NCI-H146 (cell line): ENCODE data around the gene TNS4.

ENCODE experiments used
- DNase-seq: peaks from one replicate; lab custom pipeline; 2025; lab: John Stamatoyannopoulos, UW

The TNS4 gene

GRCh38 chr17:40516581-40517285 is 15.3 kb upstream of the TNS4 start:
- no peak for DNase-seq

- DNase-seq = no peak
Measured at GRCh38 chr17:40515491-40516041, 14.1 kb upstream of the TNS4 start.

GRCh38 chr17:40515011-40515410 is 13.6 kb upstream of the TNS4 start:
- no peak for DNase-seq

- DNase-seq = no peak
Measured at GRCh38 chr17:40514013-40514875, 12.8 kb upstream of the TNS4 start.

GRCh38 chr17:40511667-40512220 is 10.3 kb upstream of the TNS4 start:
- no peak for DNase-seq

- DNase-seq = no peak
Measured at GRCh38 chr17:40511136-40511535, 9.7 kb upstream of the TNS4 start.

- DNase-seq = peak; percentile 85
Measured at GRCh38 chr17:40510328-40510648, 8.9 kb upstream of the TNS4 start.

- DNase-seq = no peak
Measured at GRCh38 chr17:40509626-40510327, 8.4 kb upstream of the TNS4 start.

GRCh38 chr17:40506786-40507185 is 5.4 kb upstream of the TNS4 start:
- DNase-seq = no peak

- no peak for DNase-seq
Measured at GRCh38 chr17:40503154-40503553, 1.7 kb upstream of the TNS4 start.

- no peak for DNase-seq
Measured at GRCh38 chr17:40502716-40503115, 1.3 kb upstream of the TNS4 start.

- no peak for DNase-seq
Measured at GRCh38 chr17:40500709-40501108, 714 bp downstream of the TNS4 start.

GRCh38 chr17:40500190-40500589 is 1.2 kb downstream of the TNS4 start:
- no peak for DNase-seq

GRCh38 chr17:40499551-40500189 is 1.8 kb downstream of the TNS4 start:
- peak; percentile 65 for DNase-seq

GRCh38 chr17:40498281-40499084 is 2.9 kb downstream of the TNS4 start:
- peak; percentile 31 for DNase-seq

GRCh38 chr17:40497695-40498094 is 3.7 kb downstream of the TNS4 start:
- DNase-seq = no peak

- DNase-seq = no peak
Measured at GRCh38 chr17:40496634-40497420, 4.6 kb downstream of the TNS4 start.

- no peak for DNase-seq
Measured at GRCh38 chr17:40496170-40496569, 5.3 kb downstream of the TNS4 start.

- no peak for DNase-seq
Measured at GRCh38 chr17:40495140-40495539, 6.3 kb downstream of the TNS4 start.

GRCh38 chr17:40493697-40494096 is 7.7 kb downstream of the TNS4 start:
- no peak for DNase-seq
